ENCODE data around the gene UBE2D2. TPM values are rescaled to one million over a fixed set of nuclear protein-coding genes. Genes with fewer than 3 reads are reported as not detected.

Gene UBE2D2
- total RNA-seq, 1 experiment from 2014 or later: 187 TPM

DNA sequence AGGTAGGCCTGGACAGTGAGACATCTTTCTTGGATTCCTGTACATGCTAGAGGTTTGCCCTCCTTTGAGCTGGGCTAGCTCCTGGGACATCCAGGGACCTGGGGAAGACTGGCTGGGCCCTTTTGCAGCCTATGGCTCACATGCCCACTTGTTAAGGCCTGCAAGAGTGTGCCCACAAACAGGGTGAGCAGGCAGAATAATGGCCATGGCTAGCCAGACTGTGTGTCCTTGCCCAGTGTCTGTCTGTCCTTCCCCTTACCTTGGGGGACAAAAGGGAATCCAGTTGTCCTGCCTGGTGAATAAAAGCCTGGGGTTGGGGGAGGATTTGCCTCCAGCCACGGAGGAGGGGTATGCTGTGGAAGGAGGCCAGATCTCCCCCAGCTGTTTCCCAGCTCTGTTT, 74.1 kb downstream of the UBE2D2 start:
- CTCF ChIA-PET: interaction anchor here (1.0 to 7.8 kb wide), 15 partner anchors 13 to 140 kb away, joined by 4 to 102 read pairs (median 9); partner anchors contain the start of gene CXXC5
- intact Hi-C loops (cut with micrococcal nuclease; ENCODE audit: unreplicated experiment): loop anchor here (10.0 kb wide), 1 partner anchor 230 kb away; no protein-coding TSS in a partner anchor
- no peak for DNase-seq
- Mint-ChIP-seq H3K4me3 (ENCODE audit: low read depth, unreplicated experiment) (no peak overlapping the region), H3K36me3 (ENCODE audit: insufficient read depth, unreplicated experiment) (peaks cover 52% of the 10 kb centered on the region), H3K27me3 (ENCODE audit: unreplicated experiment) (no peaks in the 10 kb centered on the region), H3K4me1 (ENCODE audit: low read depth, unreplicated experiment) (peaks cover 57% of the 10 kb centered on the region), H3K27ac (ENCODE audit: unreplicated experiment) (no peak overlapping the region), H3K9me3 (ENCODE audit: low read depth, unreplicated experiment) (no peaks in the 10 kb centered on the region)
- TF ChIP-seq CTCF (IDR thresholded peaks at IDR 0.05; ENCODE audit: unreplicated experiment): no peak
- no TSS peak for BruUV-seq (replicated peaks)

DNA sequence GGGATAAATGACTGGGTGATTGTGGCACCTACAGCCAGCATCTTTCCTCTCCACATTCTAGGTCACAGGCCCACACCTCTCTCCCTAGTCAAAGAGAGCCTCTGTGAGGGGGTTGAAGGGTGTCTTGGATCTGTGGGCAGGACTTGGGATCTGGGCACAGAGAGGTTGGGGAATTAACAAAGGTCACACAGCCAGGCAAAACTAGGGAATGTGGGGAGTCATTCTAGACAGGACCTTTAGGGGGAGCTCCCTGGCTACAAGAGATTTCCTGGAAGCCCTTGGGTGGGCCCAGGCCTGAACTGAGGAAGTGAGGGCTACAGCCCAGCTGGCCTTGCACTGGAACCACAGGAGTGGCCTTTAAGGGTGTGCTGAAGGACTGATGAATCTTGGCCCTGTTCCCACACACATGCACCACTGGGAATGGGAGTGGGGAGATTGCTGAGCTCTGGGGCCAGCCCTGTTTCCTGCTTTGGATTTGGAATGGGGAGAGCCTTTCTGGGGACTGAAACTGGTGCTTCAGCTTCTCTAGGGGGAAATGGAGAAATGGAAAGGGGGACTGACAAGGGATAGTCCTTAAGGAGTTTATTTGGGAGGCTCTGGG, 74.6 kb downstream of the UBE2D2 start:
- CTCF ChIA-PET: interaction anchor here (0.7 to 7.8 kb wide), 21 partner anchors 12 to 333 kb away, joined by 3 to 102 read pairs (median 6); partner anchors contain the start of genes CXXC5 and DNAJC18
- DNase-seq: peak; percentile 87
- Mint-ChIP-seq H3K9me3 (ENCODE audit: low read depth, unreplicated experiment) (no peaks in the 10 kb centered on the region), H3K27ac (ENCODE audit: unreplicated experiment) (peak overlapping the region; percentile 88), H3K36me3 (ENCODE audit: insufficient read depth, unreplicated experiment) (peaks cover 57% of the 10 kb centered on the region), H3K27me3 (ENCODE audit: unreplicated experiment) (no peaks in the 10 kb centered on the region), H3K4me1 (ENCODE audit: low read depth, unreplicated experiment) (peaks cover 62% of the 10 kb centered on the region), H3K4me3 (ENCODE audit: low read depth, unreplicated experiment) (peak overlapping the region; percentile 33)
- BruUV-seq (replicated peaks): no TSS peak
- TF ChIP-seq CTCF (IDR thresholded peaks at IDR 0.05; ENCODE audit: unreplicated experiment): peak; percentile 77
- intact Hi-C loops (cut with micrococcal nuclease; ENCODE audit: unreplicated experiment): loop anchor here (10.0 kb wide), 1 partner anchor 229 kb away; no protein-coding TSS in a partner anchor

DNA sequence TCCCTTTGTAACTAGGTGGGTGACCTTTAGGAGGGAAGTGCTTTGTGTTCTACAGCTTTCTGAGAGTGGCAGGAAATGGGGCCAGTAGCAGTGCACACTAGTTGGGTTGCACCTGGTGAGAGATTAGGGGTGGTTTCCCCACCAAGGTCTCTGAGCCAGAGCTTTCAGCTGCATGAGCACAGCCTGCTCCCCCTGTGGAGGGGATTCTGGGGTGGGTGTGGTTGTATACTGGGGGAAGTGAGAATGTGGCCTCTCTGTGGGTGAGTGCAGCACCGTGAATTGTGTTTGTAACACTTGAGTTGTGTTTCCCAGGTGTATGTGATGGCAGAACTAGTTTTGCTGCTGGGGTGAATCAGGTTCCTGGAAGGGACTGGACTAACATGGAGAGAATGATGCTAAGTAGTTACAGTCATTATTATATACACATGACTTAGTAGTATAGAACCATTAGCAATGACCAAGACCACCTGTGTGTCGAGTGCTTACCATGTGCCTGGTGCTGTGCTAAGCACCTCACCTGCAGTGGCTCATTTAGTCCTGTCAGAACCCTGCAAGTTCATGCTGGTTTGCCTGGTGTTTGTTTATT, 75.2 kb downstream of the UBE2D2 start:
- H3K4me1 Mint-ChIP-seq (ENCODE audit: low read depth, unreplicated experiment): peaks cover 68% of the 10 kb centered on the region
- CTCF ChIA-PET: interaction anchor here (0.6 to 7.8 kb wide), 25 partner anchors 12 to 333 kb away, joined by 3 to 102 read pairs (median 6); partner anchors contain the start of genes CXXC5 and DNAJC18
- H3K9me3 Mint-ChIP-seq (ENCODE audit: low read depth, unreplicated experiment): no peaks in the 10 kb centered on the region
- peak overlapping the region; percentile 88 for H3K27ac Mint-ChIP-seq (ENCODE audit: unreplicated experiment)
- H3K4me3 Mint-ChIP-seq (ENCODE audit: low read depth, unreplicated experiment): peak overlapping the region; percentile 33
- peaks cover 60% of the 10 kb centered on the region for H3K36me3 Mint-ChIP-seq (ENCODE audit: insufficient read depth, unreplicated experiment)
- intact Hi-C loops (cut with micrococcal nuclease; ENCODE audit: unreplicated experiment): loop anchor here (10.0 kb wide), 1 partner anchor 229 kb away; no protein-coding TSS in a partner anchor
- BruUV-seq (replicated peaks): no TSS peak
- TF ChIP-seq CTCF (IDR thresholded peaks at IDR 0.05; ENCODE audit: unreplicated experiment): no peak
- H3K27me3 Mint-ChIP-seq (ENCODE audit: unreplicated experiment): no peaks in the 10 kb centered on the region
- no peak for DNase-seq

DNA sequence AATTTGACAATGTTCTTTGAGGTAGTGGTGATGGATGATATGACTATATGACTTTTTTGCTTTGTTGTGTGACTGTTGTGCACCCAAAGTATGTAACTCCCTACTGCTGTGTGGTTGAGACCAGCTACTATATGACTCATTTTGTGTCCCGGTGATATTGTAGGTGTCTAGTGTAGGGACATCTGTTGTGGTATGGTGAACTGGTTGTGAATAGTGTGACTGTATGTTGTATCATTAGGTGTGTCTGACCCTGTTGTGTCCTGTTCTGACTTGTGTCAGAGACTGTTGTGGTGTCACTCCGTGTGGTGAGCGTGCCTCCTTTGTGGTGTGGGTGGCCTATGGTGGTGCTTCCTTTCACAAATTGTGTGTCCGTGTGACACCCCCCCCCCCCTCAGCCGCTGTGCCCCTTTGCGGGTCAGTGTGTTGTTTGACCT, 75.9 kb downstream of the UBE2D2 start:
- peaks cover 66% of the 10 kb centered on the region for H3K36me3 Mint-ChIP-seq (ENCODE audit: insufficient read depth, unreplicated experiment)
- H3K27ac Mint-ChIP-seq (ENCODE audit: unreplicated experiment): peak overlapping the region; percentile 88
- no peak for DNase-seq
- TF ChIP-seq CTCF (IDR thresholded peaks at IDR 0.05; ENCODE audit: unreplicated experiment): peak; percentile 2
- H3K27me3 Mint-ChIP-seq (ENCODE audit: unreplicated experiment): no peaks in the 10 kb centered on the region
- H3K9me3 Mint-ChIP-seq (ENCODE audit: low read depth, unreplicated experiment): no peaks in the 10 kb centered on the region
- peak overlapping the region; percentile 33 for H3K4me3 Mint-ChIP-seq (ENCODE audit: low read depth, unreplicated experiment)
- intact Hi-C loops (cut with micrococcal nuclease; ENCODE audit: unreplicated experiment): loop anchor here (1.0 to 10.0 kb wide), 2 partner anchors 11 to 228 kb away; partner anchors contain the start of gene CXXC5
- peaks cover 74% of the 10 kb centered on the region for H3K4me1 Mint-ChIP-seq (ENCODE audit: low read depth, unreplicated experiment)
- BruUV-seq (replicated peaks): no TSS peak
- CTCF ChIA-PET: interaction anchor here (0.5 to 7.8 kb wide), 15 partner anchors 11 to 409 kb away, joined by 3 to 102 read pairs (median 7); partner anchors contain the start of gene CXXC5

All from Calu3 (cell line).